Liver (tissue), 3 donors: Measurements from ENCODE around the gene CORO1A.
"Not testable (repeated sequence)": the region's sequence is repeated elsewhere in the genome, so short reads cannot be mapped to it uniquely, and the experiment has no call there.

Experiments used
- CTCF ChIP-seq: fragments of 150-350 bp; IDR thresholded peaks from 2 replicates; pipeline ENCODE4 v1.5.1; 2017; ENCODE audit warnings: improper control_type of control experiment, low read depth, low read length; ENCODE audit not compliant: missing input control
- EGR1 ChIP-seq, 2 donors: IDR thresholded peaks; 2 replicates each; pipeline ENCODE4 v1.6.1; 2016 to 2018; ENCODE audit warnings: antibody characterized with exemption in 2 of 2, low read depth in 2 of 2
- FOXA1 ChIP-seq: IDR thresholded peaks from 2 replicates; pipeline ENCODE4 v1.6.1; 2016; ENCODE audit warnings: antibody characterized with exemption
- FOXA2 ChIP-seq: IDR thresholded peaks from 2 replicates; pipeline ENCODE4 v1.6.1; 2016; ENCODE audit warnings: antibody characterized with exemption
- GABPA ChIP-seq, 2 donors: IDR thresholded peaks in 1 of 2; conservative IDR thresholded peaks in 1 of 2; 2 replicates each; pipeline ENCODE4 v1.6.1; 2016; ENCODE audit warnings: antibody characterized with exemption in 2 of 2, mild to moderate bottlenecking in 1 of 2, moderate library complexity in 1 of 2
- JUND ChIP-seq, 2 donors: IDR thresholded peaks; 2 replicates each; pipeline ENCODE4 v1.6.1; 2016; ENCODE audit warnings: antibody characterized with exemption in 2 of 2
- NR2F2 ChIP-seq: IDR thresholded peaks from 2 replicates; pipeline ENCODE4 v1.6.1; 2016; ENCODE audit warnings: antibody characterized with exemption
- RAD21 ChIP-seq, 2 donors: IDR thresholded peaks; 2 replicates each; pipeline ENCODE4 v1.6.1; 2016; ENCODE audit warnings: antibody characterized with exemption in 2 of 2, mild to moderate bottlenecking in 2 of 2
- SP1 ChIP-seq: IDR thresholded peaks from 2 replicates; pipeline ENCODE4 v1.6.1; 2018; ENCODE audit warnings: antibody characterized with exemption, mild to moderate bottlenecking
- TAF1 ChIP-seq: conservative IDR thresholded peaks from 2 replicates; pipeline ENCODE4 v1.6.1; 2016; ENCODE audit warnings: antibody characterized with exemption, mild to moderate bottlenecking
- TF ChIP-seq, protein P1 (sequence below): IDR thresholded peaks from 2 replicates; pipeline ENCODE4 v1.6.1; 2016; ENCODE audit warnings: antibody characterized with exemption
- TF ChIP-seq, protein P2 (sequence below): IDR thresholded peaks from 2 replicates; pipeline ENCODE4 v1.6.1; 2016; ENCODE audit warnings: antibody characterized with exemption
- TF ChIP-seq, protein P3 (sequence below): IDR thresholded peaks from 2 replicates; pipeline ENCODE4 v1.6.1; 2016; ENCODE audit warnings: antibody characterized with exemption, mild to moderate bottlenecking
- donor health status: healthy.
- donor health status: healthy.

DNA sequence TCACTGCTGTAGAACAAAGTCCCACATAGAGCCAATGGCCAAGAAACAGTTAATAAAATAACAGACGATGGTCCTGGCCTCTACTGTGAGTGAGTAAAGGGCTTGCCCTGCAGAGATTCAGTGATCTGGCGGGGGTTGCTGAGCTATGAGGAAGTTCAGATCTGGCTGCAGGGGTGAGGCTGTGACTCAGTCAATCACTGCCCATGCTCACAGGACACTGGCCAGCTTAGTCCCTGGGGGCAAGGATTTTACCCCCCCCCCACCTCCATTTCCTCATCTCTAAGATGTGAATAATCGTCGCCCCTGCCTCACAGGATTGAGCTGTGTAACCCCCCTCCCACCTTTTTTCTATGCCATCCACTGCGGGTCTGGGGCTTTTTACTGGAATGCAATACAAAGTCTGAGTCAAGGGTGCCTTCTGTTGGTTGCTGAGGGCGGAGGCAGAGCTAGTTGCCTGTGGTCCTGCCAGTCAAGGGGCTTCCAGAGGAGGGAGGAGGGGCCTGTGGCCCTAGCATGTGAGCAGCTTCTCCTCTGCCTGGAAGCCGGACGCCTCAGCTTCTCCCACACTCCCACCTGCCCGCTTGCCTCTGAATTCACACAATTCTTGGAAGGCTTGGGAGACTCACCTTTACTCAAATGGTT lies 23.8 kb downstream of the CORO1A start:
- TF ChIP-seq CTCF; JUND (IDR thresholded peaks at IDR 0.05); SP1; NR2F2; RAD21 (IDR thresholded peaks at IDR 0.05); FOXA2; TAF1; EGR1 (IDR thresholded peaks at IDR 0.05; ENCODE audit: low read depth in 2 of 2); FOXA1; GABPA (IDR thresholded peaks at IDR 0.05 in 1 of 2, conservative IDR thresholded peaks at IDR 0.05 in 1 of 2): not testable (repeated sequence)
- TF ChIP-seq, protein P1, sequence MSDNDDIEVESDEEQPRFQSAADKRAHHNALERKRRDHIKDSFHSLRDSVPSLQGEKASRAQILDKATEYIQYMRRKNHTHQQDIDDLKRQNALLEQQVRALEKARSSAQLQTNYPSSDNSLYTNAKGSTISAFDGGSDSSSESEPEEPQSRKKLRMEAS: not testable (repeated sequence)
- TF ChIP-seq, protein P2, sequence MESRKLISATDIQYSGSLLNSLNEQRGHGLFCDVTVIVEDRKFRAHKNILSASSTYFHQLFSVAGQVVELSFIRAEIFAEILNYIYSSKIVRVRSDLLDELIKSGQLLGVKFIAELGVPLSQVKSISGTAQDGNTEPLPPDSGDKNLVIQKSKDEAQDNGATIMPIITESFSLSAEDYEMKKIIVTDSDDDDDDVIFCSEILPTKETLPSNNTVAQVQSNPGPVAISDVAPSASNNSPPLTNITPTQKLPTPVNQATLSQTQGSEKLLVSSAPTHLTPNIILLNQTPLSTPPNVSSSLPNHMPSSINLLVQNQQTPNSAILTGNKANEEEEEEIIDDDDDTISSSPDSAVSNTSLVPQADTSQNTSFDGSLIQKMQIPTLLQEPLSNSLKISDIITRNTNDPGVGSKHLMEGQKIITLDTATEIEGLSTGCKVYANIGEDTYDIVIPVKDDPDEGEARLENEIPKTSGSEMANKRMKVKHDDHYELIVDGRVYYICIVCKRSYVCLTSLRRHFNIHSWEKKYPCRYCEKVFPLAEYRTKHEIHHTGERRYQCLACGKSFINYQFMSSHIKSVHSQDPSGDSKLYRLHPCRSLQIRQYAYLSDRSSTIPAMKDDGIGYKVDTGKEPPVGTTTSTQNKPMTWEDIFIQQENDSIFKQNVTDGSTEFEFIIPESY: not testable (repeated sequence)
- TF ChIP-seq, protein P3, sequence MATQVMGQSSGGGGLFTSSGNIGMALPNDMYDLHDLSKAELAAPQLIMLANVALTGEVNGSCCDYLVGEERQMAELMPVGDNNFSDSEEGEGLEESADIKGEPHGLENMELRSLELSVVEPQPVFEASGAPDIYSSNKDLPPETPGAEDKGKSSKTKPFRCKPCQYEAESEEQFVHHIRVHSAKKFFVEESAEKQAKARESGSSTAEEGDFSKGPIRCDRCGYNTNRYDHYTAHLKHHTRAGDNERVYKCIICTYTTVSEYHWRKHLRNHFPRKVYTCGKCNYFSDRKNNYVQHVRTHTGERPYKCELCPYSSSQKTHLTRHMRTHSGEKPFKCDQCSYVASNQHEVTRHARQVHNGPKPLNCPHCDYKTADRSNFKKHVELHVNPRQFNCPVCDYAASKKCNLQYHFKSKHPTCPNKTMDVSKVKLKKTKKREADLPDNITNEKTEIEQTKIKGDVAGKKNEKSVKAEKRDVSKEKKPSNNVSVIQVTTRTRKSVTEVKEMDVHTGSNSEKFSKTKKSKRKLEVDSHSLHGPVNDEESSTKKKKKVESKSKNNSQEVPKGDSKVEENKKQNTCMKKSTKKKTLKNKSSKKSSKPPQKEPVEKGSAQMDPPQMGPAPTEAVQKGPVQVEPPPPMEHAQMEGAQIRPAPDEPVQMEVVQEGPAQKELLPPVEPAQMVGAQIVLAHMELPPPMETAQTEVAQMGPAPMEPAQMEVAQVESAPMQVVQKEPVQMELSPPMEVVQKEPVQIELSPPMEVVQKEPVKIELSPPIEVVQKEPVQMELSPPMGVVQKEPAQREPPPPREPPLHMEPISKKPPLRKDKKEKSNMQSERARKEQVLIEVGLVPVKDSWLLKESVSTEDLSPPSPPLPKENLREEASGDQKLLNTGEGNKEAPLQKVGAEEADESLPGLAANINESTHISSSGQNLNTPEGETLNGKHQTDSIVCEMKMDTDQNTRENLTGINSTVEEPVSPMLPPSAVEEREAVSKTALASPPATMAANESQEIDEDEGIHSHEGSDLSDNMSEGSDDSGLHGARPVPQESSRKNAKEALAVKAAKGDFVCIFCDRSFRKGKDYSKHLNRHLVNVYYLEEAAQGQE: not testable (repeated sequence)
